ENCODE data around the gene ZNF248.

The ZNF248 gene

DNA sequence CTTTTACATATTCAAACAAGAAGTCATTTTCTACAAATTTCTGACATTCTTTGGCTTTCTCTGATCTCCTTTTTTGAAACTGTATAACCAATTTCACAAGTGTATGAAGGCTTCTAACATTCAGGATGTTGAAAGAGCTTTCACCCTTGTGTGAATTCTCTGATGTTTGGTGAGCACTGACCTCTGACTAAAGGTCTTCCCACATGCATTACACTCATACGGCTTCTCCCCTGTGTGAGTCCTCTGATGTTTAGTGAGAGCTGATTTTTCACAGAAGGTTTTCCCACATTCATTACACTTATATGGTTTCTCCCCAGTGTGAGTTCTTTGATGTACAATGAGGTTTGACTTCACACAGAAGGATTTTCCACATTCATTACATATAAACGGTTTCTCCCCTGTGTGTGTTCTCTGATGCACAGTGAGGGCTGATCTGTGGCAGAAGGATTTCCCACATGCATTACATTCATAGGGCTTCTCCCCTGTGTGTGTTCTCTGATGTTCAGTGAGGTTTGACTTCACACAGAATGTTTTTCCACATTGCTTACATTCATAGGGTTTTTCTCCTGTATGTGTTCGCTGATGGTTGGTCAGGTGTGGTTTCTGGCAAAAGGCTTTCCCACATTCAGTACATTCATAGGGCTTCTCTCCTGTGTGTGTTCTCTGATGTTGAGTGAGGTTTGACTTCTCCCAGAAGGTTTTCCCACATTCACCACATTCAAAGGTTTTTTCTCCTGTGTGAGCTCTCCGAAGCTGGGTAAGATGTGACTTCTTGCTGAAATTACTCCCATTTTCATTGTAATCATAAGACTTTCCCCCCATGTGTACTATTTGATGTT is 25.7 kb downstream of the ZNF248 start:
- no peak for DNase-seq
- intact Hi-C loops (cut with DNase I): no loop called here

DNA sequence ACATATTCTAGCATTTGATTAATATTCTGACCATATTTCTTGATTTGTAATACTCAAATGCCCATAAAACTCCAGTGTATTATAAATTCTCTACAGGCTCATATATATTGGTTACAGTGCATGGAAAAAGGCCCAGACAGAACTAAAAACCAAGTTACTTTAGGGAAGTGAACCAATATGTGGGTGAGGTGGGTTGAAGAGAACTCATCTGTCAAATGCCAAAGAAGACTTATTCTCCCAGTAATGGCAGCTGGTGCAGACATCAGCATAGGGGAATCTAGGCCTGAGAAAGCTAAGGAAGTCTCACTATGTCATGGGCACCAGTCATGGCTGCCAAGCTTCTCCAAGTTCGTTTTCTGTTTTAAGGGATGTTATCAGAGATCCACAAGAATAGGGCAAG is 30.6 kb downstream of the ZNF248 start:
- DNase-seq: no peak
- intact Hi-C loops (cut with DNase I): no loop called here

DNA sequence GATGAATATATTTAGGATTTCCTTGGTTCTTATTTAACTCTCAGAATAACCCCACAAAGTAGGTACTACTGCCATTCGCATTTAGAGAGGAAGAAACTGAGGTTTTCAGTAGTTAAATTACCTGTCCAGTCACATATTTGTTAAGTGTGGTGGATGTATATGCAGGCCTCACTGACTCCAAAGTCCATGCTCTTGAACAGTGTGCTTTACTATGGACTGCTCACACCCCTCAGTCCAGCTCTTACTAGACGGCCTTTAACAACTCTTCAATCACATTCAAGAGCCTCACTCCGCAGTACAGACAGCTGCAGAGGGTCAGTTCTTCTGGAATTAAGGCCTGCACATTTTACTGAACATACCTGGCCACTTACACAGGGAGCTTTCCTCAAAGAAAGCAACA is 36.2 kb downstream of the ZNF248 start:
- no peak for DNase-seq
- intact Hi-C loops (cut with DNase I): no loop called here

DNA sequence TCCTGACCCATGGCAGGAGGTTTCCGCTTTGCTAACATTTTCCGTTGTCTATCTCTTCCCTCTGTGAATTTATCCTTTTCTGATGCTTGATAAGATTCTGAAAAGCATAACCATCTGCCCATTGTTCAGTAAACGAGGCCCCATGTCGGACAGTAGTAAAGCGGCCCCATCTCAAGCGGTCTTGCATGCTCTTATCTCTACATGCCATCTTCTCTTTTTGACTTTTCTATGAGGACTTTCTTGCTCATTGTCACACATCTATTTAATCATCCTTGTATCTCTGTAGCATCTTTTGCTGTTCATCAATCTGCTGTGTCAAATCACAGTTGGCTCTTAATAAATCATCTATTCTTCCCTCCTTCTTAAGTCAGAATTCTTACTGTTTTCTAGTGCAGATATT is 37.6 kb downstream of the ZNF248 start:
- no peak for DNase-seq

GRCh38 chr10:37816290-37816689 is 41.1 kb downstream of the ZNF248 start:
- DNase-seq: no peak
- intact Hi-C loops (cut with DNase I): no loop called here

More for the DNA sequence above, 37.6 kb downstream of the ZNF248 start:
- intact Hi-C loops (cut with DNase I): no loop called here

GRCh38 chr10:37813763-37814162 is 43.6 kb downstream of the ZNF248 start:
- intact Hi-C loops (cut with DNase I): no loop called here
- DNase-seq: no peak

DNA sequence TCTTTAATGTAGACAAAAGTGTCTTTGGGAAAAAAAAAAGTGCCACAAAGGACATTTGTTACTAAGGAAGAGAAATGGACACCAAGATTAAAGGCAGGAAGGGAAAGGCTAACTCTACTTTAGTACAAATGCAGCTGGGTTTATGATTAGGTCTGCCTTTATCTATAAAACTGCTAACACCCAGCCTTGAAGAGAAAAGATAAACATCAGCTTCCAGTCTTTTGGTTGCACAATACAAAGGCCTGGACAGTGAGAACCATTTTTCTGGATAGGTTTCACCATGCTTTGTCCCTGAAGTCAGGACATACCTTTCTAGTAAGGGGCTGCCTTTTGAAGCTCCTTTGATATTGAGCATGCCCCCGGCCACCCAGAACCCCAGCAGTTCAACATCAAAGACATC is 45.1 kb downstream of the ZNF248 start:
- no peak for DNase-seq
- intact Hi-C loops (cut with DNase I): no loop called here

DNA sequence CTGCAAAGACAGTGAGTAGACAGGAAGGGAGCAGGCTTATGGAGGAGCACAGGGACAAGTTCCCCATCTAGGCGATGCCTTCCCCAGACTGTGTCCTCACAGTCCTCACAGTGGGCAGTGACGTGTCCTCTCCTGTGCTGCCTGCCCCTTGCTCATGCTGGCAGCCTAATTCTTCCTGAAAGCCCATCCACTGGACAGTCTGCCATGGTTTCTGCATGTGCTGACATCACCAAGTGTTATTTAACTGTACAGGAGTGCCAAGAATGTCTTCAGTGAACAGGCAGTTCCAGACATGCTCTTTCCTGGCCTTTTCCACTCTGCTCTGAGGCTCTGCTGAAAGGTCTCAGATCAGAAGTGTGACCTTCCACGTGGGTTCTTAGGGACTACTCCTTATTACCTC is 54.1 kb downstream of the ZNF248 start:
- DNase-seq: no peak
- intact Hi-C loops (cut with DNase I): no loop called here

DNA sequence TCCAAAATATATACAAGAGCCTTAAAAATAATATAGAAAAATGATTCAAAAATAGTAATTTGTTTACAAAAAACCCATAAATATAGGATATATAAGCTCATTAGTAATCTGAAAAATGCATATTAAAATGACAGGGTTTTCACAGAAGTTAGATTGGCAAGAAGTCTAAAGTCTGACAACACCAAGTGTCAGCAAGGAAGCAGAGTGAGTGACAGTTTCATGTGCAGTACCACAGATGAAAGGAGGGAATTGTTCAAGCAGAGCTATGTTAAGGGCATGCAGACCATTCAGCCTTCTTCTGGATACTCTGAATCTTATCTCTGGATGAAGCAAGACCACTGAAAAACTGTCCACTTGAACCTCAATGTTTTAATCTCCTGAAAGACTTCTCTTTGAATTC is 55.9 kb downstream of the ZNF248 start:
- DNase-seq: no peak
- intact Hi-C loops (cut with DNase I): no loop called here

DNA sequence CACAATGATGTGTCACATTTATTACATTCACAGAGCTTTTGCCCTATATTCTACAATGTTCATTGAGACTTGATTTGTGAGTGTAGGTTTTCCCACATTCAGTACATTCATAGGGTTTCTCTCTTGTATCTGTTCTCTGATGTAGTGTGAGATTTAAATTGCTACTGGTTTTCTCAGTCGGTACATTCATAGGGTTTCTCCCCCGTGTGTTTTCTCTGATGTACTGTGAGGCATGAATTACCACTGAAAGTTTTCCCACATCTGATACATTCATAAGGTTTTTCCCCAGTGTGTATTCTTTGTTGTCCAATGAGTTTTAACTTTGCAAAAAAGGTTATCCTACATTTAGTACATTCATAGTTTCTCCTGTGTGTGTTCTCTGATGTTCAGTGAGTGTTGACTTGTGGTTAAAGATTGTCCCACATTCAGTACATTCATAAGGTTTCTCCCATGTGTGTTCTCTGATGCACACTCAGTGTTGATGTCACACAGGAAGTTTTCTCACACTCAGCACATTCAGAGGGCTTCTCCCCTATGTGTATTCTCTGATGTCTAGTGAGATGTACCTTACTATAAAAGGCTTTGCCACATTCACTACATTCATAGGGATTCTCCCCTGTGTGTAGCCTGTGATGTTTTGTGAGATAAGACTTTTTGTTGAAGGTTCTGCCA is 63.0 kb downstream of the ZNF248 start:
- DNase-seq: no peak
- intact Hi-C loops (cut with DNase I): no loop called here

- intact Hi-C loops (cut with DNase I): no loop called here
Measured at GRCh38 chr10:37789590-37789989, 67.8 kb downstream of the ZNF248 start.

GRCh38 chr10:37784678-37785077 is 72.7 kb downstream of the ZNF248 start:
- no peak for DNase-seq
- intact Hi-C loops (cut with DNase I): no loop called here

More at GRCh38 chr10:37789590-37789989, 67.8 kb downstream of the ZNF248 start:
- DNase-seq: no peak

DNA sequence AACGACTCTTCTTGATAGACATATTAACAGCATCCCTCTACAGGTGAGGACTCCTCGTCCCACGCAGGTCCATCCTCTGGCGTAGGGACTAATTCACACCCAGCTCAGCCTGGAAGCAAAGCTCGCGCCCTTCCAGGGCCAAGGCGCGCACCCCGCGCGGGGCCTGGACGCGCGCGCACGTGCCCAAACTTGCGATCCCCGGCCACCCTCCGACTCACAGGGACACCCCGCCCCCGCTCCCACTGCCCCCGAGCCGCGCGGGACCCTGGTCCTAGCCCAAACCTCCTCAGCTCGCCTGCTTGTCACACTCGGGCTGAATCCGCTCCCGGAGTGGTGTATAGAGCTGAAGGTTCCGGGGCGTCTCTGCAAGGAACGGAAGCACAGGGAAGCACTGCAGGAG is 76.9 kb downstream of the ZNF248 start:
- intact Hi-C loops (cut with DNase I): no loop called here
- DNase-seq: no peak

GRCh38 chr10:37777056-37777455 is 80.4 kb downstream of the ZNF248 start:
- DNase-seq: no peak
- intact Hi-C loops (cut with DNase I): no loop called here

- DNase-seq: no peak
- intact Hi-C loops (cut with DNase I): no loop called here
Measured at GRCh38 chr10:37775612-37776011, 81.8 kb downstream of the ZNF248 start.

- no peak for DNase-seq
- intact Hi-C loops (cut with DNase I): no loop called here
Measured at GRCh38 chr10:37774351-37774750, 83.1 kb downstream of the ZNF248 start.

- no peak for DNase-seq
- intact Hi-C loops (cut with DNase I): no loop called here
Measured at GRCh38 chr10:37765216-37765615, 92.2 kb downstream of the ZNF248 start.

GRCh38 chr10:37763132-37763531 is 94.3 kb downstream of the ZNF248 start:
- no peak for DNase-seq
- intact Hi-C loops (cut with DNase I): no loop called here

DNA sequence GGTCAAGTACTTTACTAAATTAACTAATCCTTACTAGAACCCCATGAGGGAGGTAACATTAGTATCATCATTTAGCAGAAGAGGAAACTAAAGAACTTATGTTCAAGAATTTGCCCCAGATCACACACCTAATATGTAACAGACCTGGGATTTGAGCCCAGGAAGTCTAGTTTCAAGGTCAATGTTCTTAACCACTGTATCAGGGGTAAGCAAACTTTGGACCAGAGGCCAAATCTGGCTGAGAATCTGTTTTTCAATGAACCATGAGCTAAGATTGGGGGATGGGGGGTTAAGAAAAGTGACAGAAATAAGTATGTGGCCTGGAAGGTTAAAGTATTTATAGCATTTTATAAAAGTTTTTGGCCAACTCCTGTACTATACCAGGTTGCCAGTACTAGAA is 95.1 kb downstream of the ZNF248 start:
- DNase-seq: no peak

GRCh38 chr10:37760817-37761216 is 96.6 kb downstream of the ZNF248 start:
- DNase-seq: no peak
- intact Hi-C loops (cut with DNase I): no loop called here

More for the DNA sequence above, 95.1 kb downstream of the ZNF248 start:
- intact Hi-C loops (cut with DNase I): no loop called here

DNA sequence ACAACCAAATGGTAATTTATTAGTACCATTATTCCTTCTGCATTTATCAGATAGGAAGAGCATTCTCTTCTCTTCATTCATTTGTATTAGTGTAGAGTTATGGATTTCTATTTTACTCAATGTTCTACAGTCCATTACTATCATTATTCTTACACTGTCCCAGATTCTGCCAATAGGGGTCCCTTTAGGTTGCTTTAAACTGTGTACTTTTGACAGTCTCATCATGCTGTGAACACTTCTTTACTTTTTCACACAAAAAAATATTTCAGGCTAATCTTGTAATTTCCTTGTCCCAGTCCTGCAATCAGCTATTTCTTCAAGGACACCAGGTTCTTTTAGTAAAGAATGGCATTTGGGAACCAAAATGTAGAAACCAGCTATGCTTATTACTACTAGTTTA is 99.3 kb downstream of the ZNF248 start:
- no peak for DNase-seq
- intact Hi-C loops (cut with DNase I): no loop called here
